B cell (primary cell): ENCODE measurements around the gene CHST2. TPM values are rescaled to one million over a fixed set of nuclear protein-coding genes. Genes with fewer than 3 reads are reported as not detected.

Experiments
- ATAC-seq: fragments of 200-7000 bp; cut with Tn5 transposase; one replicate; pipeline ENCODE4 v1.10.0; 2021; ENCODE audit warnings: low read depth, mild to moderate bottlenecking, moderate number of reproducible peaks, moderate library complexity
- CTCF ChIA-PET: fragments of 350-600 bp; sonication (Branson Sonifier 250); formaldehyde crosslinking; loops from one replicate; lab custom pipeline; 2021; ENCODE audit warnings: antibody characterized with exemption, inconsistent platforms; lab: Charles Lee
- POLR2A ChIA-PET: fragments of 350-600 bp; sonication (Branson Sonifier 250); formaldehyde crosslinking; loops from one replicate; lab custom pipeline; 2021; ENCODE audit warnings: antibody characterized with exemption; lab: Charles Lee
- DNase-seq: peaks from one replicate; pipeline ENCODE4 v3.0.0; 2013
- H2AFZ ChIP-seq: 2 replicates; pipeline ENCODE4 v1.6.1; 2012; ENCODE audit warnings: mild to moderate bottlenecking, low read depth, low read length; ENCODE audit not compliant: insufficient read depth, poor library complexity, severe bottlenecking
- H3K27ac ChIP-seq, 2 donors: 1 replicate in 1 of 2; 2 replicates in 1 of 2; pipeline ENCODE4 v1.5.1; 2012 to 2013; ENCODE audit warnings: low read length in 2 of 2, mild to moderate bottlenecking in 2 of 2, moderate library complexity in 1 of 2
- H3K27me3 ChIP-seq, 4 experiments: fragments of 200-600 bp in 1 of 4; sonication (generic) in 1 of 4; replicated peaks in 1 of 4; 1 replicate in 2 of 4; 2 replicates in 2 of 4; pipeline versions ENCODE4 v1.6.1 to v1.7.0; 2013 to 2016; ENCODE audit warnings: low read length in 3 of 4, mild to moderate bottlenecking in 2 of 4, mixed read lengths in 1 of 4, moderate library complexity in 1 of 4; ENCODE audit not compliant: insufficient read depth in 4 of 4, control insufficient read depth in 3 of 4; ENCODE audit errors: control extremely low read depth in 1 of 4
- H3K36me3 ChIP-seq, 2 experiments: replicated peaks in 1 of 2; 1 replicate in 1 of 2; 2 replicates in 1 of 2; pipeline versions ENCODE4 v1.6.1 to v1.7.1; 2013; ENCODE audit warnings: low read length in 1 of 2; ENCODE audit not compliant: insufficient read depth in 2 of 2, control insufficient read depth in 1 of 2; ENCODE audit errors: control extremely low read depth in 1 of 2, extremely low read depth in 1 of 2
- H3K4me1 ChIP-seq, 2 donors: fragments of 200-600 bp in 1 of 2; sonication (generic) in 1 of 2; 1 replicate in 1 of 2; 2 replicates in 1 of 2; pipeline versions ENCODE4 v1.5.1 to v1.6.1; 2013 to 2017; ENCODE audit warnings: low read length in 2 of 2; ENCODE audit not compliant: control insufficient read depth in 2 of 2, insufficient read depth in 2 of 2
- H3K4me2 ChIP-seq: replicated peaks from 2 replicates; pipeline ENCODE3; 2012; ENCODE audit warnings: mild to moderate bottlenecking, low read depth, low read length; ENCODE audit not compliant: poor library complexity, severe bottlenecking
- H3K4me3 ChIP-seq, 5 experiments: fragments of 200-600 bp in 1 of 5; sonication (generic) in 1 of 5; 1 replicate in 3 of 5; 2 replicates in 2 of 5; pipeline versions ENCODE4 v1.5.1 to v1.7.0; 2011 to 2016; ENCODE audit warnings: low read length in 4 of 5, mild to moderate bottlenecking in 4 of 5, low read depth in 2 of 5, control low read depth in 1 of 5, moderate library complexity in 1 of 5; ENCODE audit not compliant: insufficient read depth in 1 of 5; ENCODE audit errors: control extremely low read depth in 1 of 5, extremely low read depth in 1 of 5
- H3K79me2 ChIP-seq: fragments of 200-600 bp; sonication (generic); one replicate; pipeline ENCODE4 v1.6.0; 2016; ENCODE audit warnings: low read length; ENCODE audit not compliant: control insufficient read depth, insufficient read depth
- H3K9ac ChIP-seq: fragments of 200-600 bp; sonication (generic); 2 replicates; pipeline ENCODE4 v1.6.1; 2017; ENCODE audit warnings: mild to moderate bottlenecking, low read length, moderate library complexity
- H3K9me3 ChIP-seq, 3 donors: one replicate each; pipeline versions ENCODE4 v1.6.1 to v1.7.1; 2013; ENCODE audit warnings: low read length in 2 of 3; ENCODE audit not compliant: control insufficient read depth in 2 of 3, insufficient read depth in 1 of 3; ENCODE audit errors: control extremely low read depth in 1 of 3
- H4K20me1 ChIP-seq: 2 replicates; pipeline ENCODE4 v1.6.0; 2012; ENCODE audit warnings: mild to moderate bottlenecking, low read length; ENCODE audit not compliant: insufficient read depth, control insufficient read depth, poor library complexity, severe bottlenecking
- H3K27ac Mint-ChIP-seq: one replicate; pipeline ENCODE4 v1.8.0; 2021; ENCODE audit warnings: mixed read lengths
- H3K27me3 Mint-ChIP-seq: one replicate; pipeline ENCODE4 v1.8.0; 2021; ENCODE audit warnings: mixed read lengths
- H3K4me1 Mint-ChIP-seq: one replicate; pipeline ENCODE4 v1.8.0; 2021; ENCODE audit warnings: mixed read lengths
- H3K4me3 Mint-ChIP-seq: one replicate; pipeline ENCODE4 v1.8.0; 2021; ENCODE audit warnings: mixed read lengths
- H3K9me3 Mint-ChIP-seq: one replicate; pipeline ENCODE4 v1.8.0; 2022; ENCODE audit warnings: mixed read lengths; ENCODE audit not compliant: insufficient read depth
- CTCF ChIP-seq: fragments of 200-600 bp; IDR thresholded peaks from one replicate; pipeline ENCODE4 v1.8.0; 2022; ENCODE audit warnings: antibody characterized with exemption, mild to moderate bottlenecking
- EZH2 ChIP-seq: IDR thresholded peaks from 2 replicates; pipeline ENCODE4 v1.6.1; 2012; ENCODE audit warnings: borderline replicate concordance, low read depth, mild to moderate bottlenecking, moderate library complexity, low read length; ENCODE audit not compliant: insufficient read depth, poor library complexity, severe bottlenecking
- WGBS: methylation state at CpG from one replicate; pipeline ENCODE4 v1.1.5; 2013; ENCODE audit warnings: missing lambda C conversion rate; ENCODE audit not compliant: insufficient coverage; 5-methylcytosine and 5-hydroxymethylcytosine counted together
- intact Hi-C: fragments of 100-400 bp; cut with micrococcal nuclease; formaldehyde crosslinking; loops from one replicate; pipeline ENCODE4 v1.10.0; 2022
- polyA plus RNA-seq: library from polyadenylated mRNA; depleted of rRNA; stranded (reverse); fragments of >200 nt; gene quantifications from 2 replicates; pipeline ENCODE4 v1.2.3, GENCODE V29; 2012
- total RNA-seq, 2 donors: library from RNA; stranded (reverse); fragments of 120-200 nt in 1 of 2; gene quantifications; 1 replicate in 1 of 2; 2 replicates in 1 of 2; pipeline versions ENCODE4 v1.2.3 to v1.2.4, GENCODE V29; 2013 to 2022

Gene CHST2
- total and polyA plus RNA-seq, 2 donors (not counting 1 experiment from before 2014, with no cell fraction given) = 5.2 to 25.0 TPM

- Mint-ChIP-seq H3K4me1 (peaks cover 3% of the 10 kb centered on the region), H3K27me3 (no peaks in the 10 kb centered on the region), H3K9me3 (no peaks in the 10 kb centered on the region), H3K27ac (no peak overlapping the region), H3K4me3 (no peak overlapping the region)
- H3K27ac ChIP-seq = no peak overlapping the region
- H2AFZ ChIP-seq = no peak overlapping the region
- TF ChIP-seq CTCF = no peak
- TF ChIP-seq EZH2 = no peak
- no peaks in the 10 kb centered on the region for H4K20me1 ChIP-seq
- DNase-seq = no peak
- ATAC-seq = no peak
- CTCF ChIA-PET = no interaction called here
- WGBS = 100% methylated on average over 1 of the region's 4 CpGs
- no peak overlapping the region for H3K9ac ChIP-seq
- H3K36me3 ChIP-seq = no peaks in the 10 kb centered on the region
- H3K27me3 ChIP-seq = peaks cover 0 to 2% (median 0%) of the 10 kb centered on the region in 4 experiments
- H3K4me2 ChIP-seq = no peak overlapping the region
- POLR2A ChIA-PET = no interaction called here
- H3K4me1 ChIP-seq = peaks cover 2 to 5% of the 10 kb centered on the region in 2 donors
- H3K79me2 ChIP-seq = no peaks in the 10 kb centered on the region
- no peaks in the 10 kb centered on the region for H3K9me3 ChIP-seq
- H3K4me3 ChIP-seq = no peak overlapping the region
- intact Hi-C loops = no loop called here
Measured at GRCh38 chr3:143089965-143090364, 29.6 kb upstream of the CHST2 start.

- intact Hi-C loops = no loop called here
- Histone ChIP-seq H3K27me3 (no peaks in the 10 kb centered on the region), H3K79me2 (no peaks in the 10 kb centered on the region), H3K4me1 (no peaks in the 10 kb centered on the region), H3K4me3 (no peak overlapping the region), H3K4me2 (no peak overlapping the region), H3K9me3 (peaks cover 0 to 5% (median 0%) of the 10 kb centered on the region in 3 donors), H2AFZ (no peak overlapping the region), H4K20me1 (no peaks in the 10 kb centered on the region), H3K9ac (no peak overlapping the region), H3K27ac (no peak overlapping the region), H3K36me3 (no peaks in the 10 kb centered on the region)
- no peak overlapping the region for H3K4me3 Mint-ChIP-seq
- no peaks in the 10 kb centered on the region for H3K9me3 Mint-ChIP-seq
- WGBS = 71% methylated on average over 4 of the region's 5 CpGs
- no peaks in the 10 kb centered on the region for H3K27me3 Mint-ChIP-seq
- CTCF ChIA-PET = no interaction called here
- no peaks in the 10 kb centered on the region for H3K4me1 Mint-ChIP-seq
- no peak overlapping the region for H3K27ac Mint-ChIP-seq
- DNase-seq = no peak
- POLR2A ChIA-PET = interaction anchor here (0.6 kb wide), 1 partner anchor 1511 kb away, joined by 9 read pairs; no protein-coding TSS in a partner anchor
- no peak for ATAC-seq
- TF ChIP-seq CTCF (no peak), EZH2 (no peak)
Measured at GRCh38 chr3:143090486-143090885, 29.1 kb upstream of the CHST2 start.
